Gastroesophageal sphincter (tissue), 4 donors: ENCODE data around the gene CYP17A1. TPM values are rescaled to one million over a fixed set of nuclear protein-coding genes. Genes with fewer than 3 reads are reported as not detected.
A peak's percentile ranks its signal among the peaks of the same experiment; 100 is the strongest.

ENCODE experiments used
- ATAC-seq: fragments of 150-250 bp; one replicate; pipeline ENCODE4 v1.9.1; 2016; ENCODE audit warnings: mild to moderate bottlenecking, moderate library complexity
- H3K27ac ChIP-seq, 4 donors: fragments of 200-600 bp; sonication (generic) in 3 of 4; 1 replicate in 3 of 4; 2 replicates in 1 of 4; pipeline ENCODE4 v1.5.1; 2016 to 2019
- H3K27me3 ChIP-seq: fragments of 200-600 bp; sonication (generic); one replicate; pipeline ENCODE4 v1.5.1; 2019
- H3K36me3 ChIP-seq, 2 donors: fragments of 200-600 bp; sonication (generic); one replicate each; pipeline ENCODE4 v1.5.1; 2019; ENCODE audit warnings: control low read depth in 1 of 2
- H3K4me1 ChIP-seq, 3 donors: fragments of 200-600 bp; sonication (generic); 1 replicate in 2 of 3; 2 replicates in 1 of 3; pipeline ENCODE4 v1.5.1; 2016 to 2019; ENCODE audit warnings: control low read depth in 2 of 3
- H3K4me3 ChIP-seq, 2 donors: fragments of 200-600 bp; sonication (generic); one replicate each; pipeline ENCODE4 v1.5.1; 2019; ENCODE audit warnings: mild to moderate bottlenecking in 1 of 2, moderate library complexity in 1 of 2
- H3K9me3 ChIP-seq, 3 donors: fragments of 200-600 bp; sonication (generic); one replicate each; pipeline ENCODE4 v1.5.1; 2017 to 2019; ENCODE audit warnings: control low read depth in 2 of 3
- EP300 ChIP-seq: sonication (generic); formaldehyde crosslinking; IDR thresholded peaks from one replicate; pipeline ENCODE4 v1.6.1; 2017; ENCODE audit warnings: antibody characterized with exemption, mild to moderate bottlenecking
- POLR2A ChIP-seq, 2 donors: fragments of 450-650 bp; IDR thresholded peaks; one replicate each; pipeline ENCODE4 v1.6.1; 2017; ENCODE audit warnings: antibody characterized with exemption in 2 of 2, mild to moderate bottlenecking in 2 of 2, moderate library complexity in 1 of 2
- POLR2AphosphoS5 ChIP-seq: sonication (generic); formaldehyde crosslinking; IDR thresholded peaks from one replicate; pipeline ENCODE4 v1.6.1; 2017; ENCODE audit warnings: antibody characterized with exemption
- WGBS, 2 donors: methylation state at CpG; one replicate each; pipeline ENCODE4 v1.1.5; 2018; ENCODE audit warnings: low coverage in 1 of 2; 5-methylcytosine and 5-hydroxymethylcytosine counted together
- total RNA-seq, 4 donors: library from RNA; depleted of rRNA; stranded (reverse); fragments of >200 nt; gene quantifications; one replicate each; pipeline ENCODE4 v1.1.0, GENCODE V29; 2016
- TF ChIP-seq, protein P1 (sequence below), 4 experiments: fragments of 200-600 bp in 2 of 4; fragments of 450-650 bp in 2 of 4; sonication (generic) in 1 of 4; IDR thresholded peaks; one replicate each; pipeline ENCODE4 v1.5.1; 2017 to 2019; ENCODE audit warnings: antibody characterized with exemption in 4 of 4, mild to moderate bottlenecking in 2 of 4, moderate library complexity in 2 of 4

Gene CYP17A1
- total RNA-seq, 4 donors from 2014 or later = not detected

DNA sequence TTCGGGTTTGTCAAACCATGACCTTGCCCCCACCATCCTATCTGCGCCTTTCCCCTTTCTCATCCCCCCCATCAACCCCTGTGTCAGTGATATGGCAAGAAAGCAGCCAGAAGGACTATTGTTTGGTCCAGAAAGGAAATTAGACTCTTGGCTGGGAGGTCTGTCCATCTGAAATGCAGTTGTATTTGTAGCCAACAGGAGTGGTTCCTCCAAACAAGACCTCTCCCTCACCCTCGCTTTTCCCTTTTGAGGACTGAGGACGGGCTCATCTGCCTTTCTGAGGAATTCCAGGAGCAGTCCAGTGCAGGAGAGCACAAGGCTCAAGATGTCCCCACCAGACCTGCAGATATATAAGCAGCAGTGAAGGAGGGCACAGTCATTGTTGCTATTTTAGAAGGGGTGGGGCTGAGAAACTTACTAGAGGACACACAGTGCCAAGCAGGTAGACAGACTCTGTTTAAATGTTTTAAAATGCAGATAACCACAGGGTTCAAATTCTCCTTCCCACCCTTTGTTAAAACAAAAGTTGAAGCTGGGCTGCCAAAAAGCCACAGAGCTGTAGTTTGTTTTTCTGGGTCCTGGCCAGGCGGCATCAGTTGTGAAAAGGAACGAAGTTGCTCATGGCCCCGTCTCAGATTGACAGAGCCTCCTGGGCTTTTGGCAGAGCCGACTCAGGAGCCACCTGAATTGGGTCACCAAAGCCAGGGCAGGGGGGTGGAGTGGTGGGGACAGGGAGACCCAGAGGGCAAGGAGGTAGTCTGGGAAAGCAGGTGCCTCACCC lies 37.3 kb downstream of the CYP17A1 start:
- WGBS, 2 donors = 30 to 61% methylated on average over 4 to 8 of the region's 8 CpGs
- H3K27ac ChIP-seq = peak overlapping the region; percentile 84 to 96 (median 86)
- H3K9me3 ChIP-seq = no peaks in the 10 kb centered on the region
- peaks cover 40 to 93% (median 63%) of the 10 kb centered on the region in 3 donors for H3K4me1 ChIP-seq
- no peak for ATAC-seq
- TF ChIP-seq POLR2A (IDR thresholded peaks at IDR 0.05) (no peak), POLR2AphosphoS5 (no peak), EP300 (no peak)
- TF ChIP-seq, protein P1, sequence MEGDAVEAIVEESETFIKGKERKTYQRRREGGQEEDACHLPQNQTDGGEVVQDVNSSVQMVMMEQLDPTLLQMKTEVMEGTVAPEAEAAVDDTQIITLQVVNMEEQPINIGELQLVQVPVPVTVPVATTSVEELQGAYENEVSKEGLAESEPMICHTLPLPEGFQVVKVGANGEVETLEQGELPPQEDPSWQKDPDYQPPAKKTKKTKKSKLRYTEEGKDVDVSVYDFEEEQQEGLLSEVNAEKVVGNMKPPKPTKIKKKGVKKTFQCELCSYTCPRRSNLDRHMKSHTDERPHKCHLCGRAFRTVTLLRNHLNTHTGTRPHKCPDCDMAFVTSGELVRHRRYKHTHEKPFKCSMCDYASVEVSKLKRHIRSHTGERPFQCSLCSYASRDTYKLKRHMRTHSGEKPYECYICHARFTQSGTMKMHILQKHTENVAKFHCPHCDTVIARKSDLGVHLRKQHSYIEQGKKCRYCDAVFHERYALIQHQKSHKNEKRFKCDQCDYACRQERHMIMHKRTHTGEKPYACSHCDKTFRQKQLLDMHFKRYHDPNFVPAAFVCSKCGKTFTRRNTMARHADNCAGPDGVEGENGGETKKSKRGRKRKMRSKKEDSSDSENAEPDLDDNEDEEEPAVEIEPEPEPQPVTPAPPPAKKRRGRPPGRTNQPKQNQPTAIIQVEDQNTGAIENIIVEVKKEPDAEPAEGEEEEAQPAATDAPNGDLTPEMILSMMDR (IDR thresholded peaks at IDR 0.05) = peak in 1 of 4 experiments; percentile 3
- peaks cover 0 to 26% of the 10 kb centered on the region in 2 donors for H3K36me3 ChIP-seq
- H3K4me3 ChIP-seq = no peak overlapping the region
- H3K27me3 ChIP-seq = no peaks in the 10 kb centered on the region

GRCh38 chr10:102796407-102797176 lies 40.6 kb downstream of the CYP17A1 start:
- TF ChIP-seq POLR2A (IDR thresholded peaks at IDR 0.05) (peak in 1 of 2 donors; percentile 28), EP300 (no peak), POLR2AphosphoS5 (peak; percentile 60)
- TF ChIP-seq, protein P1 (IDR thresholded peaks at IDR 0.05) = no peak
- ATAC-seq = peak; percentile 92
- no peaks in the 10 kb centered on the region for H3K27me3 ChIP-seq
- H3K4me1 ChIP-seq = peaks cover 39 to 100% (median 59%) of the 10 kb centered on the region in 3 donors
- H3K9me3 ChIP-seq = no peaks in the 10 kb centered on the region
- 18 to 37% methylated on average over 5 to 8 of the region's 9 CpGs for WGBS, 2 donors
- no peak overlapping the region for H3K4me3 ChIP-seq
- peaks cover 0 to 17% of the 10 kb centered on the region in 2 donors for H3K36me3 ChIP-seq
- H3K27ac ChIP-seq = peak overlapping the region; percentile 59 to 86 (median 84)

DNA sequence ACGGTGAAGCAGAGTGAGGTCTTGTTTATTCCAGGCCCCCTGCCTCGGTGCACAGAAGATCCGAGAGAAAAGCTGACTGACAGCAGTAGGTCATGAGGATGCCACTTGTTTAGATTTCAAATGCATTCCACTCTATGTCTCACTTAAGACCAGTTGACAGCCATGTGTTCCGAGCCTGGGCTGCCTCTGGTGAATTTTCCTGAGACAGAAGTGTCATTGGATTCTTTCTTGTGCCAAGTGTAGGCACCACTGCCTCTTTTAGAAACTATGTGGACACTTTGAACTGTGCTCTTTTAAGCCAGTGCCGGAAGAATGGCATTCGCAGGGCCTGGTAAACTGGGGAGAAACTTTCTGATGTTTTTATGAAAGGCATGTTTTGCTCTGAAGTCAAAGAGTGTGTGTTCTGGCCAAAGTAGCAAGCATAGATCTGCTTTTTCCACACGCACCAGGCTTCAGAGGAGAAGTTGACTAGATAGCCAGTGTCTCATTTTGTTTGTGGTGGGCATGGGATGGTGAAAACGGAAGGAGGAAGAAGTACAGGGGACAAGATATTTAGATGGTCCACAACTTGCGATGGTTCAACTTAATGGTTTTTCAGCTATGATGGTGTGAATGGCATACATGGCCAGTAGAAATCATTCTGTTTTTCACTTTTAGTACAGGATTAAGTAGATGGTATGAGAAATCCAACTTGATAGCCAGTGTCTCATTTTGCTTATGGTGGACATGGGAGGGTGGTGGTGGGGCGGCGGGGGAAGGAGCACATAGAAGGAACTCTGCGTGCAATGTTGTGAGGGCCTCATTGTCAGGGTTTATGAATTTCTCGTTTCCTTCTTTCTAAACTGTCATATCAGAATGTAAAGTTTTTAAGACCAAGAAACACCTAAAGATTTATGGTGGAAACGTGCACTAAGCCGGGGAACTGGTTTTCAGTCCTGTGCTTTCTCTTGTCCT lies 41.5 kb downstream of the CYP17A1 start:
- ATAC-seq = no peak

GRCh38 chr10:102791754-102792395 lies 45.3 kb downstream of the CYP17A1 start:
- WGBS, 2 donors = 41 to 47% methylated on average over 8 of the region's 8 CpGs
- Histone ChIP-seq H3K4me1 (peaks cover 16 to 89% (median 33%) of the 10 kb centered on the region in 3 donors), H3K27ac (peak overlapping the region; percentile 15 to 86 (median 74))

More for the DNA sequence above, 41.5 kb downstream of the CYP17A1 start:
- TF ChIP-seq POLR2AphosphoS5 (peak; percentile 15), POLR2A (IDR thresholded peaks at IDR 0.05) (peak in 1 of 2 donors; percentile 33)
- TF ChIP-seq, protein P1 (IDR thresholded peaks at IDR 0.05) = no peak
- Histone ChIP-seq H3K9me3 (no peaks in the 10 kb centered on the region), H3K27ac (peak overlapping the region; percentile 59 to 86 (median 84)), H3K4me1 (peaks cover 30 to 100% (median 54%) of the 10 kb centered on the region in 3 donors), H3K27me3 (no peaks in the 10 kb centered on the region), H3K36me3 (peaks cover 0 to 17% of the 10 kb centered on the region in 2 donors), H3K4me3 (no peak overlapping the region)
- 49 to 56% methylated on average over 14 to 15 of the region's 15 CpGs for WGBS, 2 donors

More at GRCh38 chr10:102791754-102792395, 45.3 kb downstream of the CYP17A1 start:
- TF ChIP-seq EP300 (no peak), POLR2AphosphoS5 (peak; percentile 69)
- no peak overlapping the region for H3K4me3 ChIP-seq
- H3K27me3 ChIP-seq = no peaks in the 10 kb centered on the region
- H3K9me3 ChIP-seq = no peaks in the 10 kb centered on the region
- no peak for ATAC-seq
- no peaks in the 10 kb centered on the region for H3K36me3 ChIP-seq
